CD8-positive, alpha-beta memory T cell (primary cell): ENCODE results near the gene WFDC1. TPM values are rescaled to one million over a fixed set of nuclear protein-coding genes. Genes with fewer than 3 reads are reported as not detected.
A peak's percentile ranks its signal among the peaks of the same experiment; 100 is the strongest.

Source experiments
- CTCF ChIA-PET: fragments of 350-600 bp; sonication (Branson Sonifier 250); formaldehyde crosslinking; loops from one replicate; lab custom pipeline; 2021; ENCODE audit warnings: antibody characterized with exemption; lab: Charles Lee
- POLR2A ChIA-PET: fragments of 350-600 bp; sonication (Branson Sonifier 250); formaldehyde crosslinking; loops from one replicate; lab custom pipeline; 2021; ENCODE audit warnings: antibody characterized with exemption; lab: Charles Lee
- DNase-seq, 5 donors: peaks; one replicate each; pipeline versions ENCODE4 v3.0.0 to v3.0.0-alpha.2; 2020 to 2022; ENCODE audit warnings: mixed read lengths in 1 of 5
- H3K27ac ChIP-seq: one replicate; pipeline ENCODE4 v1.7.0; 2013; ENCODE audit warnings: low read depth, mild to moderate bottlenecking, low read length, moderate library complexity
- H3K27me3 ChIP-seq: 2 replicates; pipeline ENCODE4 v1.7.0; 2013; ENCODE audit warnings: low read length, mild to moderate bottlenecking; ENCODE audit not compliant: insufficient read depth, poor library complexity, severe bottlenecking
- H3K36me3 ChIP-seq: 2 replicates; pipeline ENCODE4 v1.7.0; 2013; ENCODE audit warnings: mild to moderate bottlenecking, low read length, moderate library complexity; ENCODE audit not compliant: insufficient read depth
- H3K4me1 ChIP-seq: 2 replicates; pipeline ENCODE4 v1.7.0; 2013; ENCODE audit warnings: mild to moderate bottlenecking, low read length, moderate library complexity; ENCODE audit not compliant: insufficient read depth
- H3K4me3 ChIP-seq: 2 replicates; pipeline ENCODE4 v1.7.0; 2013; ENCODE audit warnings: mild to moderate bottlenecking, low read length
- H3K9me3 ChIP-seq: 2 replicates; pipeline ENCODE4 v1.7.0; 2013; ENCODE audit warnings: mild to moderate bottlenecking, low read length
- H3K27ac Mint-ChIP-seq, 8 donors: one replicate each; pipeline ENCODE4 v1.8.0; 2020 to 2021; ENCODE audit warnings: mixed read lengths in 8 of 8, mild to moderate bottlenecking in 6 of 8, inconsistent platforms in 3 of 8, moderate library complexity in 3 of 8
- H3K27me3 Mint-ChIP-seq, 2 donors: one replicate each; pipeline ENCODE4 v1.8.0; 2020 to 2021; ENCODE audit warnings: mixed read lengths in 2 of 2, mild to moderate bottlenecking in 1 of 2, moderate library complexity in 1 of 2
- H3K36me3 Mint-ChIP-seq, 3 donors: one replicate each; pipeline ENCODE4 v1.8.0; 2020 to 2021; ENCODE audit warnings: mixed read lengths in 3 of 3, inconsistent platforms in 1 of 3, mild to moderate bottlenecking in 1 of 3
- H3K4me1 Mint-ChIP-seq, 3 donors: one replicate each; pipeline ENCODE4 v1.8.0; 2020 to 2021; ENCODE audit warnings: mixed read lengths in 3 of 3, inconsistent platforms in 1 of 3, mild to moderate bottlenecking in 1 of 3
- H3K4me3 Mint-ChIP-seq, 7 donors: one replicate each; pipeline ENCODE4 v1.8.0; 2020 to 2021; ENCODE audit warnings: mixed read lengths in 7 of 7, mild to moderate bottlenecking in 6 of 7, moderate library complexity in 4 of 7, inconsistent platforms in 2 of 7
- H3K9me3 Mint-ChIP-seq, 5 donors: one replicate each; pipeline ENCODE4 v1.8.0; 2020 to 2022; ENCODE audit warnings: mixed read lengths in 5 of 5, mild to moderate bottlenecking in 3 of 5, moderate library complexity in 2 of 5, inconsistent platforms in 1 of 5
- polyA plus RNA-seq: library from polyadenylated mRNA; unstranded; fragments of 300-500 nt; fragmentation: Illumina TruSeq; gene quantifications from one replicate; pipeline ENCODE4 v1.2.3, GENCODE V29; 2021
- total RNA-seq, 2 experiments: library from RNA; stranded (reverse); gene quantifications; one replicate each; pipeline ENCODE4 v1.2.3, GENCODE V29; 2021

WFDC1 gene
- total and polyA plus RNA-seq, 3 experiments from 2014 or later = not detected

DNA sequence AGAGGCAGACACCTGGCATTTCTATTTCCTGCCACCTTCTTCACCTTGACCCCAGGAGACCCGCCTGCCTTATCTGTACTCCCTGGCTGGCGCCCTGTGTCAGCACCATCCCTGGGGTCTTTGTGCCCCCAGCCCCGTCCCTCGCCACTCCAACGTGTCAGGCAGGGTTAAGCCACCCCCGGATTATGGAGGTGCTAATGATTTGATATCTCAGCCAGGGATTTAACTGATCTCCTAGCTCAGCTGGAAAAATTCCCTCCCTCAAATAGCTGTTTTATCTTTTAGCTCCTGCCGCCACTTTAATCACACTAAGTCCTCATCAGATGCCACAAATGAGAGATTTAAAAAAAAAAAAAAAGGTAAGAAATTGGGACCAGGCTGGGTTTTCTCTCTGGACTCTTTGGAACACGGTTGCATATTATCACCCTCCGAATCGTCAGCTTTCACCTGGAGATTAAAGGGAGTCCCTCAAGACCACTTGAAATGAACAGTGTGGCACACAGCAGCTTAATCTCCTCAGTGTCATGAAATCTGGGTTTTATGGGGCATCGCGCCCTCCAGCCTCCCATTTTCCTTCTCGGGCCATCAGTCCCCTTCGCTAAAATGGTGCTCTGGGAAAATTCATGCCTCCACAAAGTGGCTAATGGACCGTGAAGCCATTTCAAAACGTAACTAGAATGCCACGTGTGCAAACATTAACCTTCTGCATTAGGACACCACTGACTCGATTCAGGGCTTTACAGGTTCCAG, 26.2 kb upstream of the WFDC1 start:
- CTCF ChIA-PET = interaction anchor here (1.3 to 2.5 kb wide), 2 partner anchors 8 to 11 kb away, joined by 3 to 7 read pairs; no protein-coding TSS in a partner anchor
- Mint-ChIP-seq H3K27ac (no peak overlapping the region), H3K4me1 (no peaks in the 10 kb centered on the region)

DNA sequence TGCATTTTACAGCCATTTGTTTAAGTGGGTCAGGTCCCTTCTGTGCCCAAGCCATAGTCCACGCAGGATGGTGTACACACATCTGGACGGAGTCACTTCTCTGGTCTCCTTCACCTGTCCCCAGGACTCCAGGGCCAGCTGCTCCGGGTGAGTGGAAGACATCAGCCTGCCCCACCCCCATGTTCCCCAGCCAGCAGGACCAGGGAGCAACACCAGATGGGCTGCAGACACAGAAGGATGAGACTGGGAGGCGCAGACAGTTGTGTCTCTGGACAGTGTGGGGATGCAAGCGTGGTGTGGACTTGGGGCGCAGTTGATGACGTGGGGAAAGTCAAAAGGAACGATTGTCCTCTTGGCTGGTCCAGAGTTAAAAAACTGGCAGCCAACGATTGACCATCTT, 24.6 kb upstream of the WFDC1 start:
- H3K4me1 Mint-ChIP-seq = no peaks in the 10 kb centered on the region
- no peaks in the 10 kb centered on the region for H3K36me3 Mint-ChIP-seq
- Histone ChIP-seq H3K4me1 (no peaks in the 10 kb centered on the region), H3K36me3 (no peaks in the 10 kb centered on the region), H3K27me3 (no peaks in the 10 kb centered on the region), H3K4me3 (no peak overlapping the region), H3K9me3 (no peaks in the 10 kb centered on the region), H3K27ac (no peak overlapping the region)
- POLR2A ChIA-PET = no interaction called here
- CTCF ChIA-PET = no interaction called here
- no peak overlapping the region for H3K27ac Mint-ChIP-seq
- no peak for DNase-seq
- peaks cover 4 to 9% of the 10 kb centered on the region in 2 donors for H3K27me3 Mint-ChIP-seq
- no peaks in the 10 kb centered on the region for H3K9me3 Mint-ChIP-seq
- H3K4me3 Mint-ChIP-seq = no peak overlapping the region

More for the DNA sequence above, 26.2 kb upstream of the WFDC1 start:
- no peak overlapping the region for H3K4me3 ChIP-seq
- H3K36me3 Mint-ChIP-seq = no peaks in the 10 kb centered on the region
- H3K9me3 Mint-ChIP-seq = no peaks in the 10 kb centered on the region
- H3K36me3 ChIP-seq = no peaks in the 10 kb centered on the region
- H3K27me3 ChIP-seq = no peaks in the 10 kb centered on the region
- H3K27me3 Mint-ChIP-seq = peaks cover 10 to 20% of the 10 kb centered on the region in 2 donors
- DNase-seq = no peak
- no peak overlapping the region for H3K4me3 Mint-ChIP-seq
- POLR2A ChIA-PET = no interaction called here
- no peak overlapping the region for H3K27ac ChIP-seq
- no peaks in the 10 kb centered on the region for H3K4me1 ChIP-seq
- H3K9me3 ChIP-seq = no peaks in the 10 kb centered on the region

- Histone ChIP-seq H3K4me3 (no peak overlapping the region), H3K27ac (no peak overlapping the region), H3K9me3 (no peaks in the 10 kb centered on the region), H3K4me1 (no peaks in the 10 kb centered on the region), H3K36me3 (no peaks in the 10 kb centered on the region), H3K27me3 (no peaks in the 10 kb centered on the region)
- ChIA-PET POLR2A (no interaction called here), CTCF (no interaction called here)
- Mint-ChIP-seq H3K27me3 (peaks cover 5 to 12% of the 10 kb centered on the region in 2 donors), H3K4me3 (no peak overlapping the region), H3K27ac (no peak overlapping the region), H3K4me1 (no peaks in the 10 kb centered on the region), H3K9me3 (no peaks in the 10 kb centered on the region), H3K36me3 (no peaks in the 10 kb centered on the region)
- no peak for DNase-seq
Observed at GRCh38 chr16:84270531-84270930, 24.1 kb upstream of the WFDC1 start.

DNA sequence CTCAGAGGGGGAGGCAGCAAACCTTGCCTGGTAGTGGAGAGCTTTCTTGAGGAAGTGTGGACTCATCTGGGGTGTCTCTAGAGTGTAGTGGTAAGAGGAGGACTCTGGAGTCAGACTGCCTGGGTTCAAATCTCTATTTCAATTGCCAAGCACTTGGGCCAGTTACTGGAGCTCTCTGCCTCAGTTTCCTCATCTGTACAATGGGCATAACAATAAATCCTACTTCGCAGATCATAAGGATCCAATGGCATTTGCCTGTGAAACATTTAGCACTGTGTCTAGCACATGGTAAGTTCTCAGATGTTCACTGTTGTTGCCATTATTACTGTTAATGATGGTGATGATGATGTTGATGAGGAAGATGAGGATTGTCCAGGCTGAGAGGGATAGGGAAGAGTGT, 23.6 kb upstream of the WFDC1 start:
- ChIA-PET CTCF (no interaction called here), POLR2A (no interaction called here)
- H3K36me3 Mint-ChIP-seq = no peaks in the 10 kb centered on the region
- DNase-seq = no peak
- no peak overlapping the region for H3K27ac Mint-ChIP-seq
- no peak overlapping the region for H3K4me3 Mint-ChIP-seq
- no peaks in the 10 kb centered on the region for H3K27me3 ChIP-seq
- no peaks in the 10 kb centered on the region for H3K9me3 ChIP-seq
- H3K27me3 Mint-ChIP-seq = peaks cover 9 to 17% of the 10 kb centered on the region in 2 donors
- H3K36me3 ChIP-seq = no peaks in the 10 kb centered on the region
- no peaks in the 10 kb centered on the region for H3K9me3 Mint-ChIP-seq
- no peaks in the 10 kb centered on the region for H3K4me1 ChIP-seq
- H3K4me1 Mint-ChIP-seq = no peaks in the 10 kb centered on the region
- no peak overlapping the region for H3K4me3 ChIP-seq
- no peak overlapping the region for H3K27ac ChIP-seq

- H3K36me3 ChIP-seq = no peaks in the 10 kb centered on the region
- H3K4me3 ChIP-seq = no peak overlapping the region
- no peaks in the 10 kb centered on the region for H3K27me3 ChIP-seq
- Mint-ChIP-seq H3K27me3 (peaks cover 9 to 20% of the 10 kb centered on the region in 2 donors), H3K4me3 (no peak overlapping the region), H3K4me1 (no peaks in the 10 kb centered on the region), H3K9me3 (no peaks in the 10 kb centered on the region), H3K36me3 (no peaks in the 10 kb centered on the region), H3K27ac (no peak overlapping the region)
- H3K4me1 ChIP-seq = no peaks in the 10 kb centered on the region
- POLR2A ChIA-PET = no interaction called here
- no peak for DNase-seq
- no peak overlapping the region for H3K27ac ChIP-seq
- H3K9me3 ChIP-seq = no peaks in the 10 kb centered on the region
- CTCF ChIA-PET = no interaction called here
Observed at GRCh38 chr16:84271866-84272265, 22.8 kb upstream of the WFDC1 start.

DNA sequence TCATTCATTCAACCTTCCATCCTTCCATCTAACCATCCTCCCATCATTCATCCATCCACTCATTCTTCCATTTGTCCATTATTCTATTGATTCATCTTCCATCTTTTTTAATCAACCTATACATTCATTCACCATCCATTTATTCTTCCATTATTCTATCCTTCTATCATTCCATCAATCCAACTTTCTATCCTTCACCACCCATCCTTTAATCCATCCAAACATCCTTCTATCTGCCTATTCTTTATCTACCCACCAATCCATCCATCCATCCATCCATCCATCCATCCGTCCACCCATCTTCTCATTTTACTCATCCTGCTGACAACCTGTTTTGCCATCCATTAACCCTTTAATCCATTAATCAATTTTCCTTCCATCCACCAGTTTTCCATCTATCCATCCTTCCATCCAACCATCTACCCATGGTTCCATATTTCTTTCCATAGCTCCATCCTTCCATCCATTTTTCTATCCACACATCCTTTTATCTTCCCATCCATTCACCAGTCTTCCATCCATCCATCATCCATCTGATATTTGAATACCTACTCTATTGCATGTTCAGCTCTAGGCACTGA, 21.8 kb upstream of the WFDC1 start:
- H3K36me3 ChIP-seq = no peaks in the 10 kb centered on the region
- DNase-seq = no peak
- H3K9me3 ChIP-seq = no peaks in the 10 kb centered on the region
- Mint-ChIP-seq H3K4me3 (no peak overlapping the region), H3K9me3 (no peaks in the 10 kb centered on the region), H3K4me1 (peaks cover 0 to 1% (median 0%) of the 10 kb centered on the region in 3 donors), H3K27ac (no peak overlapping the region), H3K27me3 (peaks cover 11 to 20% of the 10 kb centered on the region in 2 donors), H3K36me3 (no peaks in the 10 kb centered on the region)
- no peaks in the 10 kb centered on the region for H3K4me1 ChIP-seq
- ChIA-PET CTCF (no interaction called here), POLR2A (no interaction called here)
- H3K4me3 ChIP-seq = no peak overlapping the region
- no peaks in the 10 kb centered on the region for H3K27me3 ChIP-seq
- H3K27ac ChIP-seq = no peak overlapping the region

- DNase-seq = no peak
- H3K9me3 Mint-ChIP-seq = no peaks in the 10 kb centered on the region
- Histone ChIP-seq H3K4me1 (no peaks in the 10 kb centered on the region), H3K4me3 (no peak overlapping the region), H3K9me3 (no peaks in the 10 kb centered on the region), H3K27me3 (no peaks in the 10 kb centered on the region), H3K36me3 (no peaks in the 10 kb centered on the region), H3K27ac (no peak overlapping the region)
- H3K27me3 Mint-ChIP-seq = peaks cover 11 to 20% of the 10 kb centered on the region in 2 donors
- no peaks in the 10 kb centered on the region for H3K36me3 Mint-ChIP-seq
- POLR2A ChIA-PET = no interaction called here
- no peak overlapping the region for H3K4me3 Mint-ChIP-seq
- CTCF ChIA-PET = no interaction called here
- H3K27ac Mint-ChIP-seq = no peak overlapping the region
- H3K4me1 Mint-ChIP-seq = peaks cover 0 to 1% (median 0%) of the 10 kb centered on the region in 3 donors
Observed at GRCh38 chr16:84274515-84274914, 20.2 kb upstream of the WFDC1 start.

DNA sequence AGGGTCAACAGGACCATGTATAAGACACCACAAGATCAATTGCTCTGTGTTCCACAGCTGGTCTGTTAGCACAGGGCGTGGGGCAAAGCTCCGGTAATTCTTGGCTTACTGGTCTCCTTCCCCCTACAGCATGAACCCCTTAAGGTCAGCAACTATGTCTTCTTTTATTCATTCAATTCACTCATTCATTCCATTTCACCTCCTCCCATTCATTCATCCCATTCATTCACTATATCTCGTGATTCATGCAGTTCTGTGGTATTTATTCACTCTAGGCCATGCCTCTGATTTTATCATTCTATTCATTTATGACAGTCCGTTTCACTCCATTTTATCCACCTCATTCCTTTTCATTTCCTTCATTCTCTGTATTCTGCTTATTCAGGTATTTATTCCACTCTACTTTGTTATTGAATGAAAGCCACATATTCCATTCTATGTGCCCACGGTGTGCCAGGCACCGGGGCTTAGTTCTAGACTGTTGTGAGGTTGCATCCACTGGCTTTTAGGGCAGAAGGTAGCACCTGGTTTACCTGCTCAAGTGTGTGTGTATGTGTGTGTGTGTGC, 19.0 kb upstream of the WFDC1 start:
- Histone ChIP-seq H3K27me3 (no peaks in the 10 kb centered on the region), H3K4me3 (no peak overlapping the region), H3K9me3 (no peaks in the 10 kb centered on the region), H3K36me3 (no peaks in the 10 kb centered on the region), H3K4me1 (no peaks in the 10 kb centered on the region), H3K27ac (no peak overlapping the region)
- H3K36me3 Mint-ChIP-seq = no peaks in the 10 kb centered on the region
- DNase-seq = no peak
- H3K27me3 Mint-ChIP-seq = peaks cover 8 to 13% of the 10 kb centered on the region in 2 donors
- ChIA-PET CTCF (interaction anchor here (1.3 to 3.7 kb wide), 3 partner anchors 8 to 449 kb away, joined by 4 to 16 read pairs (median 7); partner anchors contain the start of gene TAF1C), POLR2A (no interaction called here)
- no peak overlapping the region for H3K4me3 Mint-ChIP-seq
- no peaks in the 10 kb centered on the region for H3K9me3 Mint-ChIP-seq
- H3K4me1 Mint-ChIP-seq = peaks cover 0 to 1% (median 0%) of the 10 kb centered on the region in 3 donors
- peak overlapping the region in 1 of 8 donors; percentile 36 for H3K27ac Mint-ChIP-seq
